GM23338 (cell line): Measurements from ENCODE around the gene PLD1. TPM values are rescaled to one million over a fixed set of nuclear protein-coding genes. Genes with fewer than 3 reads are reported as not detected.

ENCODE experiments used
- ATAC-seq: fragments of 200-7000 bp; cut with Tn5 transposase; 3 replicates; pipeline ENCODE4 v1.9.1; 2020
- DNase-seq: peaks from one replicate; pipeline ENCODE4 v3.0.0-alpha.2; 2015; ENCODE audit warnings: low spot score
- H2AFZ ChIP-seq: fragments of 200-600 bp; sonication (generic); 2 replicates; pipeline ENCODE4 v1.8.0; 2016; ENCODE audit warnings: antibody characterized with exemption, mild to moderate bottlenecking, moderate library complexity
- H3F3A ChIP-seq: fragments of 200-600 bp; sonication (generic); replicated peaks from 2 replicates; pipeline ENCODE4 v1.8.0; 2017; ENCODE audit warnings: antibody characterized with exemption, mixed run types, low read depth
- H3K27ac ChIP-seq: fragments of 200-600 bp; sonication (generic); 2 replicates; pipeline ENCODE4 v1.6.1; 2016; ENCODE audit warnings: low read depth
- H3K27me3 ChIP-seq: fragments of 200-600 bp; sonication (generic); 2 replicates; pipeline ENCODE4 v1.8.0; 2016; ENCODE audit warnings: mild to moderate bottlenecking, mixed run types, moderate library complexity; ENCODE audit not compliant: insufficient read depth
- H3K36me3 ChIP-seq: fragments of 200-600 bp; sonication (generic); 2 replicates; pipeline ENCODE4 v1.8.0; 2016; ENCODE audit warnings: mild to moderate bottlenecking; ENCODE audit not compliant: insufficient read depth
- H3K4me1 ChIP-seq: fragments of 200-600 bp; sonication (generic); 2 replicates; pipeline ENCODE4 v1.8.0; 2016; ENCODE audit warnings: mild to moderate bottlenecking, moderate library complexity; ENCODE audit not compliant: insufficient read depth
- H3K4me2 ChIP-seq: fragments of 200-600 bp; sonication (generic); 2 replicates; pipeline ENCODE4 v1.7.1; 2017; ENCODE audit warnings: mixed run types
- H3K4me3 ChIP-seq: fragments of 200-600 bp; sonication (generic); 2 replicates; pipeline ENCODE4 v1.6.1; 2016; ENCODE audit warnings: mixed run types
- H3K79me2 ChIP-seq: fragments of 200-600 bp; sonication (generic); replicated peaks from 2 replicates; pipeline ENCODE4 v1.8.0; 2017; ENCODE audit warnings: mild to moderate bottlenecking; ENCODE audit not compliant: insufficient read depth
- H3K9me2 ChIP-seq: fragments of 200-600 bp; sonication (generic); 2 replicates; pipeline ENCODE4 v1.8.0; 2017; ENCODE audit not compliant: insufficient read depth
- H4K20me1 ChIP-seq: fragments of 200-600 bp; sonication (generic); replicated peaks from 2 replicates; pipeline ENCODE4 v1.8.0; 2017; ENCODE audit warnings: mild to moderate bottlenecking; ENCODE audit not compliant: insufficient read depth
- H3K27ac Mint-ChIP-seq: 2 replicates; pipeline ENCODE4 v1.8.0; 2020; ENCODE audit warnings: inconsistent platforms, mild to moderate bottlenecking, moderate library complexity, mixed read lengths
- H3K27me3 Mint-ChIP-seq: 3 replicates; pipeline ENCODE4 v1.8.0; 2022; ENCODE audit warnings: low read depth, mild to moderate bottlenecking, moderate library complexity, mixed read lengths, inconsistent platforms; ENCODE audit not compliant: insufficient read depth, poor library complexity
- H3K36me3 Mint-ChIP-seq: 3 replicates; pipeline ENCODE4 v1.8.0; 2021; ENCODE audit warnings: low read depth, mild to moderate bottlenecking, inconsistent platforms, moderate library complexity, mixed read lengths
- H3K4me1 Mint-ChIP-seq: 3 replicates; pipeline ENCODE4 v1.8.0; 2020; ENCODE audit warnings: mild to moderate bottlenecking, inconsistent platforms, mixed read lengths
- H3K4me3 Mint-ChIP-seq: 3 replicates; pipeline ENCODE4 v1.8.0; 2021; ENCODE audit warnings: moderate library complexity, mild to moderate bottlenecking, inconsistent platforms, mixed read lengths
- H3K9me3 Mint-ChIP-seq: 3 replicates; pipeline ENCODE4 v1.8.0; 2020; ENCODE audit warnings: moderate library complexity, mild to moderate bottlenecking, inconsistent platforms, mixed read lengths
- EZH2 ChIP-seq: fragments of 200-600 bp; sonication (generic); IDR thresholded peaks from one replicate; pipeline ENCODE4 v1.8.0; 2017; ENCODE audit warnings: antibody characterized with exemption, mild to moderate bottlenecking, low read depth; ENCODE audit not compliant: unreplicated experiment
- EZH2phosphoT487 ChIP-seq: fragments of 200-600 bp; sonication (generic); IDR thresholded peaks from one replicate; pipeline ENCODE4 v1.8.1; 2018; ENCODE audit warnings: antibody characterized with exemption; ENCODE audit not compliant: unreplicated experiment
- NANOG ChIP-seq: IDR thresholded peaks from 2 replicates; pipeline ENCODE4 v1.6.1; 2016; ENCODE audit warnings: antibody characterized with exemption, borderline replicate concordance
- POLR2AphosphoS5 ChIP-seq: IDR thresholded peaks from 2 replicates; pipeline ENCODE4 v1.6.1; 2016; ENCODE audit warnings: antibody characterized with exemption, low read depth
- STAT1 ChIP-seq: IDR thresholded peaks from one replicate; pipeline ENCODE4 v1.6.1; 2016; ENCODE audit warnings: antibody characterized with exemption; ENCODE audit not compliant: unreplicated experiment
- ZNF114 ChIP-seq: fragments of 250-450 bp; sonication (Bioruptor Pico); IDR thresholded peaks from 2 replicates; pipeline ENCODE4 v1.5.0; 2020; ENCODE audit warnings: mild to moderate bottlenecking, moderate library complexity
- ZNF331 ChIP-seq: fragments of 250-450 bp; sonication (Bioruptor Pico); IDR thresholded peaks from 2 replicates; pipeline ENCODE4 v1.5.0; 2020; ENCODE audit warnings: low read depth, mild to moderate bottlenecking, moderate library complexity
- polyA plus RNA-seq: library from polyadenylated mRNA; unstranded; fragments of >200 nt; fragmentation: Nextera tagmentation; extraction: Ambion mirVana; gene quantifications from 2 replicates; pipeline ENCODE4 v1.2.1, GENCODE V29; 2016
- total RNA-seq: library from RNA; depleted of rRNA; stranded (reverse); fragments of >200 nt; shearing (Covaris generic); gene quantifications from 2 replicates; pipeline ENCODE4 v1.2.3, GENCODE V29; 2014
- TF ChIP-seq, protein P1 (sequence below): IDR thresholded peaks from 2 replicates; pipeline ENCODE4 v1.6.1; 2016; ENCODE audit warnings: antibody characterized with exemption
- TF ChIP-seq, protein P2 (sequence below), 2 experiments: fragments of 200-600 bp in 1 of 2; sonication (generic) in 1 of 2; conservative IDR thresholded peaks; 2 replicates each; pipeline versions ENCODE4 v1.5.1 to v1.6.1; 2016 to 2017; ENCODE audit warnings: antibody characterized with exemption in 2 of 2, low read depth in 2 of 2, mild to moderate bottlenecking in 2 of 2, moderate library complexity in 1 of 2
- TF ChIP-seq, protein P3 (sequence below): IDR thresholded peaks from one replicate; pipeline ENCODE4 v1.6.1; 2018; ENCODE audit warnings: antibody characterized with exemption; ENCODE audit not compliant: unreplicated experiment

PLD1 gene
- total and polyA plus RNA-seq, 2 experiments from 2014 or later, result 1.4 to 2.2 TPM

DNA sequence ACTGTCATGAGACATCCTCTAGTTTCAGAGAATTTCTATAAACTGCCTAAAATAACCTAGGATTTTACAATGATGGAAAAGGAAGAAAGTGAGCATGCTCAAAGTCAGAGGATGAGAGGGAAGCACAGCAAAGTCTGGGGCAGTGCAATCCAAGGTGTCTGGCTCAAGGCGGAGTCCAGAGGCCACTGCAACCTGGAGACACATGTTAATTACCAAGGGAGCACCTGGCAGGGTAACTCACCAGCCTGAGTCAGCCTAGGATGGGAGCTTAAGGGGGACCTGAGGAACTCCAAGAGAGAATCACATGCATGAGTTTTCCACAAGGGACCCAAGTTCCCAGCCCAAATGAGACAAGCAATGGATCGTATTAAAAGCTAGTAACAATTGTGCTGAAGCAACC is 49.8 kb downstream of the PLD1 start (continued):
- TF ChIP-seq, protein P1, sequence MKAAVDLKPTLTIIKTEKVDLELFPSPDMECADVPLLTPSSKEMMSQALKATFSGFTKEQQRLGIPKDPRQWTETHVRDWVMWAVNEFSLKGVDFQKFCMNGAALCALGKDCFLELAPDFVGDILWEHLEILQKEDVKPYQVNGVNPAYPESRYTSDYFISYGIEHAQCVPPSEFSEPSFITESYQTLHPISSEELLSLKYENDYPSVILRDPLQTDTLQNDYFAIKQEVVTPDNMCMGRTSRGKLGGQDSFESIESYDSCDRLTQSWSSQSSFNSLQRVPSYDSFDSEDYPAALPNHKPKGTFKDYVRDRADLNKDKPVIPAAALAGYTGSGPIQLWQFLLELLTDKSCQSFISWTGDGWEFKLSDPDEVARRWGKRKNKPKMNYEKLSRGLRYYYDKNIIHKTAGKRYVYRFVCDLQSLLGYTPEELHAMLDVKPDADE, result no peak

DNA sequence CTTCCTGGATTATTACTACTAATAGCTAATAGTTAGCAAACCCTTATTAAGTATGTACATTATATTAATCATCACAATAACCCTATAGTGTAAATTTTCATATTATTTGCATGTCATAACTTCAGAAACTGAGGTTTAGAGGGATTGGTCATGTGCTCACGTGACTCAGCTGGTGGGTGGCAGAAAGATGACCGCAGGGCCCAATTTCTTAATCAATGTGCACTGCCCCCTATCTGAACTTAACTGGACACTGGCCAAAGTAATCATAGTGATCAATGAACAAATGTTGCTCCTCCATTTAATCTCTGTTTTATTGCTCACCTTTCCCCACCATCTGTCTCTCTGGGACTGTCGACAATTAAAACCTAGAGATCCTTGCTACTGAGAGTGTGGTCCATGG is 52.2 kb downstream of the PLD1 start:
- no peak for DNase-seq
- H3F3A ChIP-seq, result no peaks in the 10 kb centered on the region
- H3K27me3 ChIP-seq, result no peaks in the 10 kb centered on the region
- H3K4me1 Mint-ChIP-seq, result peaks cover 5% of the 10 kb centered on the region
- no peak overlapping the region for H3K4me3 Mint-ChIP-seq
- H3K4me3 ChIP-seq, result no peak overlapping the region
- no peak overlapping the region for H3K4me2 ChIP-seq
- no peak overlapping the region for H2AFZ ChIP-seq
- peaks cover 3% of the 10 kb centered on the region for H3K27me3 Mint-ChIP-seq
- no peaks in the 10 kb centered on the region for H3K36me3 Mint-ChIP-seq
- H3K79me2 ChIP-seq, result no peaks in the 10 kb centered on the region
- H3K9me3 Mint-ChIP-seq, result no peaks in the 10 kb centered on the region
- no peaks in the 10 kb centered on the region for H3K9me2 ChIP-seq
- no peak for TF ChIP-seq ZNF331 (CRISPR knock-in tag)
- TF ChIP-seq, protein P2, sequence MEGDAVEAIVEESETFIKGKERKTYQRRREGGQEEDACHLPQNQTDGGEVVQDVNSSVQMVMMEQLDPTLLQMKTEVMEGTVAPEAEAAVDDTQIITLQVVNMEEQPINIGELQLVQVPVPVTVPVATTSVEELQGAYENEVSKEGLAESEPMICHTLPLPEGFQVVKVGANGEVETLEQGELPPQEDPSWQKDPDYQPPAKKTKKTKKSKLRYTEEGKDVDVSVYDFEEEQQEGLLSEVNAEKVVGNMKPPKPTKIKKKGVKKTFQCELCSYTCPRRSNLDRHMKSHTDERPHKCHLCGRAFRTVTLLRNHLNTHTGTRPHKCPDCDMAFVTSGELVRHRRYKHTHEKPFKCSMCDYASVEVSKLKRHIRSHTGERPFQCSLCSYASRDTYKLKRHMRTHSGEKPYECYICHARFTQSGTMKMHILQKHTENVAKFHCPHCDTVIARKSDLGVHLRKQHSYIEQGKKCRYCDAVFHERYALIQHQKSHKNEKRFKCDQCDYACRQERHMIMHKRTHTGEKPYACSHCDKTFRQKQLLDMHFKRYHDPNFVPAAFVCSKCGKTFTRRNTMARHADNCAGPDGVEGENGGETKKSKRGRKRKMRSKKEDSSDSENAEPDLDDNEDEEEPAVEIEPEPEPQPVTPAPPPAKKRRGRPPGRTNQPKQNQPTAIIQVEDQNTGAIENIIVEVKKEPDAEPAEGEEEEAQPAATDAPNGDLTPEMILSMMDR (conservative IDR thresholded peaks at IDR 0.05; ENCODE audit: low read depth in 2 of 2), result no peak
- no peaks in the 10 kb centered on the region for H3K36me3 ChIP-seq
- H4K20me1 ChIP-seq, result no peaks in the 10 kb centered on the region
- peaks cover 5% of the 10 kb centered on the region; the same call in 1 of the 2 replicates for H3K4me1 ChIP-seq
- ATAC-seq, result no peak
- no peak overlapping the region for H3K27ac Mint-ChIP-seq
- no peak overlapping the region for H3K27ac ChIP-seq

DNA sequence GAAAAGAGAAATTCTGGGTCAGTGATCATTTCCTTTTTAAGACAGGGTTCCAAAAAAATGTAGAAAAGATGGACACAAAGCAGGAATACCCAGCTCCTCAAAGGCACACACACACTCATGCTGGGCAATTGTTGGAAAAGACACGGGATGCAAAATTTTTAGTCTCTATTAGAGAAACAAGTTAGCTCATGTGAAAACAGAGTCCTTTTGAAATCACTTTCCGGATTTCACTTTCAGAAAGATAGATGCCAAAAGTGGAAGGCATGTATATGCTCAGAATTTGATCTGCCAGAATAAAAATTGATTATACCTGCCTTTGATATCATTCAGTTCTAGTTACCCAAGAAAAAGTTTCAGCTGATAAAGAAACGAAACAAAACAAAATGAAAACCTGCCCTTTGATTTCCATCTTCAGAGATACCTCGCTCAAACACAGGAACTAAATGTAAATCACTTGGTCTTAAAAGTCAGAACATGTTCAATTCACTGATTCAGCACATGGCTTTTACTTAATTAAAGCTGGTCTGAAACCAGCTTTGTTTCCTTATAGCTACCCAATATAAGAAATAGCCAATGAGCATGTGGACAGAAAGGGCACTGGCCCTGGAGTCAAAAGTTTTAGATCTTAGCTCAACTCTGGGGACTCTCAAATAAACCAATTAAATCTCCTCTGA is 52.8 kb downstream of the PLD1 start:
- no peaks in the 10 kb centered on the region for H3K79me2 ChIP-seq
- no peaks in the 10 kb centered on the region for H3F3A ChIP-seq
- no peaks in the 10 kb centered on the region for H3K27me3 ChIP-seq
- H3K36me3 ChIP-seq, result no peaks in the 10 kb centered on the region
- no peaks in the 10 kb centered on the region for H3K36me3 Mint-ChIP-seq
- H3K9me3 Mint-ChIP-seq, result no peaks in the 10 kb centered on the region
- H4K20me1 ChIP-seq, result no peaks in the 10 kb centered on the region
- no peak overlapping the region for H3K27ac ChIP-seq
- peaks cover 5% of the 10 kb centered on the region; the same call in 1 of the 2 replicates for H3K4me1 ChIP-seq
- ATAC-seq, result no peak
- H3K9me2 ChIP-seq, result no peaks in the 10 kb centered on the region
- H3K4me1 Mint-ChIP-seq, result peaks cover 5% of the 10 kb centered on the region
- H3K4me3 Mint-ChIP-seq, result no peak overlapping the region
- no peak for DNase-seq
- H2AFZ ChIP-seq, result no peak overlapping the region
- H3K27me3 Mint-ChIP-seq, result peaks cover 3% of the 10 kb centered on the region
- H3K4me2 ChIP-seq, result no peak overlapping the region
- no peak overlapping the region for H3K27ac Mint-ChIP-seq
- no peak overlapping the region for H3K4me3 ChIP-seq
- TF ChIP-seq EZH2phosphoT487 (no peak), EZH2 (no peak), ZNF331 (CRISPR knock-in tag) (no peak), NANOG (no peak), STAT1 (no peak), POLR2AphosphoS5 (no peak), ZNF114 (CRISPR knock-in tag) (no peak)
- TF ChIP-seq, protein P1, result no peak
- TF ChIP-seq, protein P3, sequence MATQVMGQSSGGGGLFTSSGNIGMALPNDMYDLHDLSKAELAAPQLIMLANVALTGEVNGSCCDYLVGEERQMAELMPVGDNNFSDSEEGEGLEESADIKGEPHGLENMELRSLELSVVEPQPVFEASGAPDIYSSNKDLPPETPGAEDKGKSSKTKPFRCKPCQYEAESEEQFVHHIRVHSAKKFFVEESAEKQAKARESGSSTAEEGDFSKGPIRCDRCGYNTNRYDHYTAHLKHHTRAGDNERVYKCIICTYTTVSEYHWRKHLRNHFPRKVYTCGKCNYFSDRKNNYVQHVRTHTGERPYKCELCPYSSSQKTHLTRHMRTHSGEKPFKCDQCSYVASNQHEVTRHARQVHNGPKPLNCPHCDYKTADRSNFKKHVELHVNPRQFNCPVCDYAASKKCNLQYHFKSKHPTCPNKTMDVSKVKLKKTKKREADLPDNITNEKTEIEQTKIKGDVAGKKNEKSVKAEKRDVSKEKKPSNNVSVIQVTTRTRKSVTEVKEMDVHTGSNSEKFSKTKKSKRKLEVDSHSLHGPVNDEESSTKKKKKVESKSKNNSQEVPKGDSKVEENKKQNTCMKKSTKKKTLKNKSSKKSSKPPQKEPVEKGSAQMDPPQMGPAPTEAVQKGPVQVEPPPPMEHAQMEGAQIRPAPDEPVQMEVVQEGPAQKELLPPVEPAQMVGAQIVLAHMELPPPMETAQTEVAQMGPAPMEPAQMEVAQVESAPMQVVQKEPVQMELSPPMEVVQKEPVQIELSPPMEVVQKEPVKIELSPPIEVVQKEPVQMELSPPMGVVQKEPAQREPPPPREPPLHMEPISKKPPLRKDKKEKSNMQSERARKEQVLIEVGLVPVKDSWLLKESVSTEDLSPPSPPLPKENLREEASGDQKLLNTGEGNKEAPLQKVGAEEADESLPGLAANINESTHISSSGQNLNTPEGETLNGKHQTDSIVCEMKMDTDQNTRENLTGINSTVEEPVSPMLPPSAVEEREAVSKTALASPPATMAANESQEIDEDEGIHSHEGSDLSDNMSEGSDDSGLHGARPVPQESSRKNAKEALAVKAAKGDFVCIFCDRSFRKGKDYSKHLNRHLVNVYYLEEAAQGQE, result no peak
- TF ChIP-seq, protein P2 (conservative IDR thresholded peaks at IDR 0.05; ENCODE audit: low read depth in 2 of 2), result no peak
